ENCODE measurements around the gene SHISA4. TPM values are rescaled to one million over a fixed set of nuclear protein-coding genes. Genes with fewer than 3 reads are reported as not detected.

Gene SHISA4
- total and polyA plus RNA-seq, 2 experiments from 2014 or later, result 21.9 to 22.8 TPM

- H3K4me1 ChIP-seq (ENCODE audit: low read depth), result peaks cover 25% of the 10 kb centered on the region
- no peaks in the 10 kb centered on the region for H3K27me3 ChIP-seq
- peak; percentile 46 for TF ChIP-seq CTCF (IDR thresholded peaks at IDR 0.05; ENCODE audit: low read depth, low read length)
- H3K4me3 ChIP-seq, result no peak overlapping the region
- no peaks in the 10 kb centered on the region for H3K9me3 ChIP-seq (ENCODE audit: low read depth)
- H3K36me3 ChIP-seq, result peaks cover 17% of the 10 kb centered on the region
- peak overlapping the region; percentile 49 for H3K27ac ChIP-seq
- DNase-seq (ENCODE audit: low read depth in 1 of 2, low spot score in 1 of 2), result no peak
Measured at GRCh38 chr1:201876148-201876818, 12.4 kb upstream of the SHISA4 start.

GRCh38 chr1:201877877-201878401 lies 10.8 kb upstream of the SHISA4 start:
- peak overlapping the region; percentile 36 for H3K27ac ChIP-seq
- H3K9me3 ChIP-seq (ENCODE audit: low read depth), result no peaks in the 10 kb centered on the region
- peaks cover 1% of the 10 kb centered on the region for H3K36me3 ChIP-seq
- H3K4me1 ChIP-seq (ENCODE audit: low read depth), result peaks cover 30% of the 10 kb centered on the region
- TF ChIP-seq CTCF (IDR thresholded peaks at IDR 0.05; ENCODE audit: low read depth, low read length), result peak; percentile 73
- peak; percentile 59 to 66 for DNase-seq (ENCODE audit: low read depth in 1 of 2, low spot score in 1 of 2)
- no peaks in the 10 kb centered on the region for H3K27me3 ChIP-seq
- no peak overlapping the region for H3K4me3 ChIP-seq

GRCh38 chr1:201880928-201881571 lies 7.6 kb upstream of the SHISA4 start:
- Histone ChIP-seq H3K4me1 (ENCODE audit: low read depth) (peaks cover 38% of the 10 kb centered on the region), H3K9me3 (ENCODE audit: low read depth) (no peaks in the 10 kb centered on the region), H3K36me3 (no peaks in the 10 kb centered on the region), H3K4me3 (no peak overlapping the region), H3K27me3 (no peaks in the 10 kb centered on the region), H3K27ac (no peak overlapping the region)
- DNase-seq (ENCODE audit: low read depth in 1 of 2, low spot score in 1 of 2), result no peak
- TF ChIP-seq CTCF (IDR thresholded peaks at IDR 0.05; ENCODE audit: low read depth, low read length), result no peak

GRCh38 chr1:201881617-201882016 lies 7.1 kb upstream of the SHISA4 start:
- no peaks in the 10 kb centered on the region for H3K27me3 ChIP-seq
- no peaks in the 10 kb centered on the region for H3K36me3 ChIP-seq
- H3K4me1 ChIP-seq (ENCODE audit: low read depth), result peaks cover 32% of the 10 kb centered on the region
- no peak for TF ChIP-seq CTCF (IDR thresholded peaks at IDR 0.05; ENCODE audit: low read depth, low read length)
- H3K4me3 ChIP-seq, result no peak overlapping the region
- no peak for DNase-seq (ENCODE audit: low read depth in 1 of 2, low spot score in 1 of 2)
- H3K9me3 ChIP-seq (ENCODE audit: low read depth), result no peaks in the 10 kb centered on the region
- no peak overlapping the region for H3K27ac ChIP-seq

- Histone ChIP-seq H3K36me3 (no peaks in the 10 kb centered on the region), H3K4me1 (ENCODE audit: low read depth) (peaks cover 31% of the 10 kb centered on the region), H3K27me3 (no peaks in the 10 kb centered on the region), H3K4me3 (no peak overlapping the region), H3K27ac (peak overlapping the region; percentile 14), H3K9me3 (ENCODE audit: low read depth) (no peaks in the 10 kb centered on the region)
- DNase-seq (ENCODE audit: low read depth in 1 of 2, low spot score in 1 of 2), result peak in 1 of 2 donors; percentile 34
- TF ChIP-seq CTCF (IDR thresholded peaks at IDR 0.05; ENCODE audit: low read depth, low read length), result no peak
Measured at GRCh38 chr1:201882665-201883132, 6.0 kb upstream of the SHISA4 start.
